PC-9 (cell line): Measurements from ENCODE around the gene XIRP2. TPM values are rescaled to one million over a fixed set of nuclear protein-coding genes. Genes with fewer than 3 reads are reported as not detected.

Experiments used
- BruUV-seq: library from RNA; stranded (reverse); fragments of 400-500 nt; replicated peaks from 2 replicates; lab custom pipeline; 2021; lab: Mats Ljungman, UMichigan
- CTCF ChIA-PET: fragments of 300-600 bp; sonication (Branson Sonifier 250); formaldehyde crosslinking; loops from one replicate; lab custom pipeline; 2022; ENCODE audit warnings: antibody characterized with exemption; lab: Charles Lee
- POLR2A ChIA-PET: fragments of 300-600 bp; sonication (Branson Sonifier 250); formaldehyde crosslinking; loops from one replicate; lab custom pipeline; 2022; ENCODE audit warnings: antibody characterized with exemption; ENCODE audit not compliant: unreplicated experiment; lab: Charles Lee
- DNase-seq, 2 experiments: peaks; one replicate each; pipeline versions ENCODE4 v3.0.0 to v3.0.0-alpha.2; 2015 to 2022; ENCODE audit warnings: mixed read lengths in 1 of 2
- H2AFZ ChIP-seq: fragments of 200-600 bp; sonication (generic); 2 replicates; pipeline ENCODE4 v1.8.1; 2017; ENCODE audit warnings: antibody characterized with exemption
- H3F3A ChIP-seq: fragments of 200-600 bp; sonication (generic); 2 replicates; pipeline ENCODE4 v1.8.1; 2017; ENCODE audit warnings: antibody characterized with exemption, mild to moderate bottlenecking, low read depth; ENCODE audit not compliant: insufficient read depth
- H3K27ac ChIP-seq: fragments of 200-600 bp; sonication (generic); 2 replicates; pipeline ENCODE4 v1.6.1; 2016; ENCODE audit warnings: mixed run types
- H3K27me3 ChIP-seq: fragments of 200-600 bp; sonication (generic); 2 replicates; pipeline ENCODE4 v1.6.1; 2016; ENCODE audit warnings: low read depth, mixed run types; ENCODE audit not compliant: insufficient read depth
- H3K36me3 ChIP-seq: fragments of 200-600 bp; sonication (generic); 2 replicates; pipeline ENCODE4 v1.6.1; 2016; ENCODE audit warnings: low read depth, mixed run types
- H3K4me1 ChIP-seq: fragments of 200-600 bp; sonication (generic); replicated peaks from 2 replicates; pipeline ENCODE4 v1.6.1; 2016; ENCODE audit warnings: mixed run types; ENCODE audit not compliant: insufficient read depth
- H3K4me2 ChIP-seq: fragments of 200-600 bp; sonication (generic); 2 replicates; pipeline ENCODE4 v1.6.1; 2017; ENCODE audit warnings: mixed run types
- H3K4me3 ChIP-seq: fragments of 200-600 bp; sonication (generic); 2 replicates; pipeline ENCODE4 v1.6.1; 2016; ENCODE audit warnings: mixed run types
- H3K79me2 ChIP-seq: fragments of 200-600 bp; sonication (generic); 2 replicates; pipeline ENCODE4 v1.6.1; 2017; ENCODE audit warnings: low read depth, mixed run types
- H3K9me2 ChIP-seq: fragments of 200-600 bp; sonication (generic); 2 replicates; pipeline ENCODE4 v1.8.1; 2017; ENCODE audit warnings: mild to moderate bottlenecking; ENCODE audit not compliant: insufficient read depth
- H3K9me3 ChIP-seq: fragments of 200-600 bp; sonication (generic); 2 replicates; pipeline ENCODE4 v1.8.1; 2016; ENCODE audit warnings: low read depth; ENCODE audit not compliant: insufficient read depth
- H4K20me1 ChIP-seq: fragments of 200-600 bp; sonication (generic); 2 replicates; pipeline ENCODE4 v1.8.1; 2017; ENCODE audit not compliant: insufficient read depth
- EZH2 ChIP-seq: fragments of 200-600 bp; sonication (generic); IDR thresholded peaks from 2 replicates; pipeline ENCODE4 v1.8.0; 2017; ENCODE audit warnings: antibody characterized with exemption, low read depth
- intact Hi-C: fragments of 100-400 bp; cut with micrococcal nuclease; formaldehyde crosslinking; loops from one replicate; pipeline ENCODE4 v1.10.0; 2022; ENCODE audit not compliant: unreplicated experiment
- total RNA-seq: library from RNA; stranded (reverse); gene quantifications from 2 replicates; pipeline ENCODE4 v1.2.3, GENCODE V29; 2021
- TF ChIP-seq, protein P1 (sequence below): fragments of 200-600 bp; sonication (generic); conservative IDR thresholded peaks from 2 replicates; pipeline ENCODE4 v1.6.1; 2017; ENCODE audit warnings: mixed run types, antibody characterized with exemption, mild to moderate bottlenecking, moderate library complexity

Gene XIRP2
- total RNA-seq, 1 experiment from 2014 or later, result not detected

DNA sequence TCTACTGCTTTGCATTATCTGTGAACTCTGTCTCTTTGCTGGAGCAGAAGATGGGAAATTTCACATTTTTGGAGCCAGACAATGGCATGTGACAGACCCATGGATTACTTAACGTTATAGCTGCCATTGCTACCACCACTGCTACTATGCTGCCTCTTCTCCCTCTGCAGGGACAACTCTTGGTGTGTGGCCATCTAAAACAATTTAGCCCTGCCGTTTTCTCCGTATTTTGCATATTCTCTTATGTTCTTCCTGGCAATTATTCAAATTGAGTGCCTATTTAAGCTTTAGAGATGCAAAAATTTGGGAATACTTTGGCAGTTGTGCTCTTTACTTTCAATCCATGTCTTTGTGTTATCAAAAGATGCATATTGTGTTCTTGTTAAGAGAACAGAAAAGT lies 386.8 kb downstream of the XIRP2 start:
- no TSS peak for BruUV-seq
- ChIA-PET POLR2A (no interaction called here), CTCF (no interaction called here)
- no peaks in the 10 kb centered on the region for H3K4me1 ChIP-seq
- no peak for DNase-seq
- H3K27ac ChIP-seq, result no peak overlapping the region
- H3K36me3 ChIP-seq, result no peaks in the 10 kb centered on the region
- no peak overlapping the region for H3K4me3 ChIP-seq
- H3K9me3 ChIP-seq, result no peaks in the 10 kb centered on the region
- no peaks in the 10 kb centered on the region for H4K20me1 ChIP-seq
- no peaks in the 10 kb centered on the region for H3K9me2 ChIP-seq
- H2AFZ ChIP-seq, result no peak overlapping the region
- H3K79me2 ChIP-seq, result no peaks in the 10 kb centered on the region
- intact Hi-C loops, result no loop called here
- TF ChIP-seq, protein P1, sequence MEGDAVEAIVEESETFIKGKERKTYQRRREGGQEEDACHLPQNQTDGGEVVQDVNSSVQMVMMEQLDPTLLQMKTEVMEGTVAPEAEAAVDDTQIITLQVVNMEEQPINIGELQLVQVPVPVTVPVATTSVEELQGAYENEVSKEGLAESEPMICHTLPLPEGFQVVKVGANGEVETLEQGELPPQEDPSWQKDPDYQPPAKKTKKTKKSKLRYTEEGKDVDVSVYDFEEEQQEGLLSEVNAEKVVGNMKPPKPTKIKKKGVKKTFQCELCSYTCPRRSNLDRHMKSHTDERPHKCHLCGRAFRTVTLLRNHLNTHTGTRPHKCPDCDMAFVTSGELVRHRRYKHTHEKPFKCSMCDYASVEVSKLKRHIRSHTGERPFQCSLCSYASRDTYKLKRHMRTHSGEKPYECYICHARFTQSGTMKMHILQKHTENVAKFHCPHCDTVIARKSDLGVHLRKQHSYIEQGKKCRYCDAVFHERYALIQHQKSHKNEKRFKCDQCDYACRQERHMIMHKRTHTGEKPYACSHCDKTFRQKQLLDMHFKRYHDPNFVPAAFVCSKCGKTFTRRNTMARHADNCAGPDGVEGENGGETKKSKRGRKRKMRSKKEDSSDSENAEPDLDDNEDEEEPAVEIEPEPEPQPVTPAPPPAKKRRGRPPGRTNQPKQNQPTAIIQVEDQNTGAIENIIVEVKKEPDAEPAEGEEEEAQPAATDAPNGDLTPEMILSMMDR, result no peak
- TF ChIP-seq EZH2, result no peak
- no peak overlapping the region for H3K4me2 ChIP-seq
- H3F3A ChIP-seq, result no peaks in the 10 kb centered on the region
- no peaks in the 10 kb centered on the region for H3K27me3 ChIP-seq

DNA sequence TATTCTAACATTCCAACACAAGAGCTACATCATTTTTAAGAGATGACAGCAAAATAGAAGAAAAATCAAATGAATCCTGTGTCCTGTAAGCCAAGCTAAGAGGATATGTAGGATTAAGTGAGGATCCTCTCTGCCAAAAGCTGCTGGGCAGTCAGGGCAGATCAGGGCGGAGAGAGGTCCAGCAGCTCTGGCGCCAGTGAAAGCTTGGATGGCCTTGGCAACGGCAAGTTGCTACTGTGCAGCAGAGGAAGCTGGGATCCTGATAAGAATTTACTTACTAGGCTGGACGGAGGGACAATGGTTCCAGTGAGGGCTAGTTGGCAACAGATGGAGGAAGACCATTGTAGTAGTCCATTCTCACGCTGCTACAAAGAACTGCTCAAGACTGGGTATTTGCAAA lies 391.5 kb downstream of the XIRP2 start:
- TF ChIP-seq, protein P1, result no peak
- no peak for TF ChIP-seq EZH2
- no TSS peak for BruUV-seq
- Histone ChIP-seq H3K4me1 (no peaks in the 10 kb centered on the region), H3K9me3 (no peaks in the 10 kb centered on the region), H2AFZ (no peak overlapping the region), H3K4me2 (no peak overlapping the region), H4K20me1 (no peaks in the 10 kb centered on the region), H3K27me3 (no peaks in the 10 kb centered on the region), H3K27ac (no peak overlapping the region), H3K36me3 (no peaks in the 10 kb centered on the region), H3F3A (no peaks in the 10 kb centered on the region), H3K9me2 (no peaks in the 10 kb centered on the region), H3K4me3 (no peak overlapping the region), H3K79me2 (no peaks in the 10 kb centered on the region)
- intact Hi-C loops, result no loop called here
- ChIA-PET POLR2A (no interaction called here), CTCF (no interaction called here)
- DNase-seq, result no peak

DNA sequence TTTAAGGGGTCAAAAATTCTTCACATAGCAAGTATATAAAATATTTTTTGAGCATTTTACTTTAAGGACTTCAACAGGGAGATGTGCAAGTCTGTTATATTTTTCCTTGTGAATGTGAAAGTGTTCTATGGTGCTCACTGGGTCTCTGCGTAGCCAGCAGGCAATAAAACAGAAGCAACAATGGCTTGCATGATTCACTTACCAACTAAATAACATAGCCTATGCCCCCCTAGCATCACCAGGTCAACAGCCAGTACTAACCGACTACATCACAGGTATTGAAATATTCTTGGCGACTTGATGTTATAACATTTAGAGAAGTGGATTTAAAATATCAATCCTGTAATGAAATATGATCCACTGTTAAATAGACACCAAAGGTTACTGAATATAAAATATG lies 398.9 kb downstream of the XIRP2 start:
- POLR2A ChIA-PET, result no interaction called here
- H3K4me2 ChIP-seq, result no peak overlapping the region
- no peaks in the 10 kb centered on the region for H4K20me1 ChIP-seq
- no peak overlapping the region for H2AFZ ChIP-seq
- no peaks in the 10 kb centered on the region for H3F3A ChIP-seq
- H3K27ac ChIP-seq, result no peak overlapping the region
- H3K36me3 ChIP-seq, result no peaks in the 10 kb centered on the region
- CTCF ChIA-PET, result interaction anchor here (0.6 kb wide), 1 partner anchor 11 kb away, joined by 3 read pairs; no protein-coding TSS in a partner anchor
- no peaks in the 10 kb centered on the region for H3K4me1 ChIP-seq
- TF ChIP-seq EZH2, result no peak
- H3K4me3 ChIP-seq, result no peak overlapping the region
- H3K27me3 ChIP-seq, result no peaks in the 10 kb centered on the region
- no peaks in the 10 kb centered on the region for H3K9me2 ChIP-seq
- no TSS peak for BruUV-seq
- no peak for DNase-seq
- intact Hi-C loops, result no loop called here
- H3K79me2 ChIP-seq, result no peaks in the 10 kb centered on the region
- no peaks in the 10 kb centered on the region for H3K9me3 ChIP-seq
